Activated CD4-positive, alpha-beta T cell treated with anti-CD3 and anti-CD28 coated beads, Interleukin-2, amount 10 ng/mL, durations not matched to agents 24 days and 14 days (primary cell): Measurements from ENCODE around the gene NTM. TPM values are rescaled to one million over a fixed set of nuclear protein-coding genes. Genes with fewer than 3 reads are reported as not detected.

Experiments
- DNase-seq: peaks from one replicate; pipeline ENCODE4 v3.0.0; 2022
- H3K27ac Mint-ChIP-seq: one replicate; pipeline ENCODE4 v1.8.0; 2022; ENCODE audit warnings: mild to moderate bottlenecking, mixed read lengths
- H3K27me3 Mint-ChIP-seq: one replicate; pipeline ENCODE4 v1.8.0; 2022; ENCODE audit warnings: mixed read lengths
- H3K36me3 Mint-ChIP-seq: one replicate; pipeline ENCODE4 v1.8.0; 2022; ENCODE audit warnings: low read depth, mild to moderate bottlenecking, mixed read lengths
- H3K4me1 Mint-ChIP-seq: one replicate; pipeline ENCODE4 v1.8.0; 2021; ENCODE audit warnings: mixed read lengths
- H3K4me3 Mint-ChIP-seq: one replicate; pipeline ENCODE4 v1.8.0; 2022; ENCODE audit warnings: mild to moderate bottlenecking, moderate library complexity, mixed read lengths
- H3K9me3 Mint-ChIP-seq: one replicate; pipeline ENCODE4 v1.8.0; 2021; ENCODE audit warnings: mixed read lengths
- intact Hi-C: fragments of 100-400 bp; cut with micrococcal nuclease; formaldehyde crosslinking; loops from one replicate; pipeline ENCODE4 v1.15.1; 2023
- total RNA-seq: library from RNA; stranded (reverse); gene quantifications from 2 replicates; pipeline ENCODE4 v1.2.3, GENCODE V29; 2022

NTM gene
- total RNA-seq, 1 donor from 2014 or later = not detected

GRCh38 chr11:131833366-131833765 lies 463.0 kb downstream of the NTM start:
- DNase-seq = no peak
- H3K4me1 Mint-ChIP-seq = no peaks in the 10 kb centered on the region
- no peak overlapping the region for H3K27ac Mint-ChIP-seq
- no peaks in the 10 kb centered on the region for H3K27me3 Mint-ChIP-seq
- peaks cover 2% of the 10 kb centered on the region for H3K9me3 Mint-ChIP-seq
- H3K4me3 Mint-ChIP-seq = no peak overlapping the region
- no peaks in the 10 kb centered on the region for H3K36me3 Mint-ChIP-seq
- intact Hi-C loops = no loop called here

GRCh38 chr11:131837562-131837961 lies 467.1 kb downstream of the NTM start:
- Mint-ChIP-seq H3K9me3 (peaks cover 3% of the 10 kb centered on the region), H3K4me3 (no peak overlapping the region), H3K36me3 (no peaks in the 10 kb centered on the region), H3K27me3 (no peaks in the 10 kb centered on the region), H3K27ac (no peak overlapping the region), H3K4me1 (no peaks in the 10 kb centered on the region)
- no peak for DNase-seq
- intact Hi-C loops = no loop called here

GRCh38 chr11:131838016-131838415 lies 467.6 kb downstream of the NTM start:
- H3K36me3 Mint-ChIP-seq = no peaks in the 10 kb centered on the region
- H3K27ac Mint-ChIP-seq = no peak overlapping the region
- H3K9me3 Mint-ChIP-seq = peaks cover 3% of the 10 kb centered on the region
- no peaks in the 10 kb centered on the region for H3K27me3 Mint-ChIP-seq
- intact Hi-C loops = no loop called here
- no peak overlapping the region for H3K4me3 Mint-ChIP-seq
- no peaks in the 10 kb centered on the region for H3K4me1 Mint-ChIP-seq
- DNase-seq = no peak

- no peak for DNase-seq
- no peaks in the 10 kb centered on the region for H3K27me3 Mint-ChIP-seq
- no peak overlapping the region for H3K27ac Mint-ChIP-seq
- intact Hi-C loops = no loop called here
- no peaks in the 10 kb centered on the region for H3K36me3 Mint-ChIP-seq
- H3K9me3 Mint-ChIP-seq = peaks cover 3% of the 10 kb centered on the region
- no peaks in the 10 kb centered on the region for H3K4me1 Mint-ChIP-seq
- H3K4me3 Mint-ChIP-seq = no peak overlapping the region
These were observed 468.9 kb downstream of the NTM start for GRCh38 chr11:131839326-131839725.

GRCh38 chr11:131840545-131840944 lies 470.1 kb downstream of the NTM start:
- Mint-ChIP-seq H3K27me3 (no peaks in the 10 kb centered on the region), H3K4me3 (no peak overlapping the region), H3K27ac (no peak overlapping the region), H3K9me3 (peaks cover 3% of the 10 kb centered on the region), H3K36me3 (no peaks in the 10 kb centered on the region), H3K4me1 (no peaks in the 10 kb centered on the region)
- DNase-seq = no peak
- intact Hi-C loops = no loop called here

- peaks cover 3% of the 10 kb centered on the region for H3K9me3 Mint-ChIP-seq
- DNase-seq = no peak
- H3K36me3 Mint-ChIP-seq = no peaks in the 10 kb centered on the region
- intact Hi-C loops = no loop called here
- H3K27me3 Mint-ChIP-seq = no peaks in the 10 kb centered on the region
- no peak overlapping the region for H3K27ac Mint-ChIP-seq
- no peaks in the 10 kb centered on the region for H3K4me1 Mint-ChIP-seq
- no peak overlapping the region for H3K4me3 Mint-ChIP-seq
These were observed 470.6 kb downstream of the NTM start for GRCh38 chr11:131841028-131841427.

- no peak overlapping the region for H3K4me3 Mint-ChIP-seq
- no peaks in the 10 kb centered on the region for H3K27me3 Mint-ChIP-seq
- intact Hi-C loops = no loop called here
- H3K9me3 Mint-ChIP-seq = peaks cover 3% of the 10 kb centered on the region
- DNase-seq = no peak
- no peaks in the 10 kb centered on the region for H3K4me1 Mint-ChIP-seq
- H3K27ac Mint-ChIP-seq = no peak overlapping the region
- H3K36me3 Mint-ChIP-seq = no peaks in the 10 kb centered on the region
These were observed 471.7 kb downstream of the NTM start for GRCh38 chr11:131841925-131842635.

- intact Hi-C loops = no loop called here
- H3K4me1 Mint-ChIP-seq = no peaks in the 10 kb centered on the region
- no peak overlapping the region for H3K4me3 Mint-ChIP-seq
- H3K36me3 Mint-ChIP-seq = no peaks in the 10 kb centered on the region
- DNase-seq = no peak
- H3K27ac Mint-ChIP-seq = no peak overlapping the region
- H3K9me3 Mint-ChIP-seq = no peaks in the 10 kb centered on the region
- H3K27me3 Mint-ChIP-seq = no peaks in the 10 kb centered on the region
These were observed 474.8 kb downstream of the NTM start for GRCh38 chr11:131845255-131845654.

- Mint-ChIP-seq H3K4me3 (no peak overlapping the region), H3K27ac (no peak overlapping the region), H3K36me3 (no peaks in the 10 kb centered on the region), H3K9me3 (no peaks in the 10 kb centered on the region), H3K4me1 (no peaks in the 10 kb centered on the region), H3K27me3 (no peaks in the 10 kb centered on the region)
- DNase-seq = no peak
- intact Hi-C loops = no loop called here
These were observed 479.1 kb downstream of the NTM start for GRCh38 chr11:131849485-131849884.

GRCh38 chr11:131850507-131850906 lies 480.1 kb downstream of the NTM start:
- no peak for DNase-seq
- no peak overlapping the region for H3K27ac Mint-ChIP-seq
- no peaks in the 10 kb centered on the region for H3K27me3 Mint-ChIP-seq
- no peaks in the 10 kb centered on the region for H3K36me3 Mint-ChIP-seq
- H3K9me3 Mint-ChIP-seq = no peaks in the 10 kb centered on the region
- intact Hi-C loops = no loop called here
- no peaks in the 10 kb centered on the region for H3K4me1 Mint-ChIP-seq
- H3K4me3 Mint-ChIP-seq = no peak overlapping the region

GRCh38 chr11:131851964-131852755 lies 481.7 kb downstream of the NTM start:
- H3K27me3 Mint-ChIP-seq = no peaks in the 10 kb centered on the region

GRCh38 chr11:131852757-131853156 lies 482.3 kb downstream of the NTM start:
- Mint-ChIP-seq H3K27ac (no peak overlapping the region), H3K27me3 (no peaks in the 10 kb centered on the region), H3K36me3 (no peaks in the 10 kb centered on the region), H3K4me3 (no peak overlapping the region), H3K4me1 (no peaks in the 10 kb centered on the region), H3K9me3 (no peaks in the 10 kb centered on the region)
- no peak for DNase-seq
- intact Hi-C loops = no loop called here

More at GRCh38 chr11:131851964-131852755, 481.7 kb downstream of the NTM start:
- intact Hi-C loops = no loop called here
- Mint-ChIP-seq H3K4me3 (no peak overlapping the region), H3K36me3 (no peaks in the 10 kb centered on the region), H3K4me1 (no peaks in the 10 kb centered on the region), H3K27ac (no peak overlapping the region), H3K9me3 (no peaks in the 10 kb centered on the region)
- DNase-seq = no peak

GRCh38 chr11:131854391-131854790 lies 484.0 kb downstream of the NTM start:
- H3K27me3 Mint-ChIP-seq = no peaks in the 10 kb centered on the region
- no peaks in the 10 kb centered on the region for H3K36me3 Mint-ChIP-seq
- intact Hi-C loops = no loop called here

GRCh38 chr11:131855320-131855719 lies 484.9 kb downstream of the NTM start:
- Mint-ChIP-seq H3K9me3 (no peaks in the 10 kb centered on the region), H3K4me3 (no peak overlapping the region), H3K4me1 (no peaks in the 10 kb centered on the region), H3K36me3 (no peaks in the 10 kb centered on the region), H3K27me3 (no peaks in the 10 kb centered on the region), H3K27ac (no peak overlapping the region)
- DNase-seq = no peak
- intact Hi-C loops = no loop called here

More at GRCh38 chr11:131854391-131854790, 484.0 kb downstream of the NTM start:
- Mint-ChIP-seq H3K27ac (no peak overlapping the region), H3K9me3 (no peaks in the 10 kb centered on the region), H3K4me3 (no peak overlapping the region), H3K4me1 (no peaks in the 10 kb centered on the region)
- no peak for DNase-seq
